Upper lobe of left lung (tissue), 4 donors: ENCODE results near the gene ARPC1B.

Experiments used
- CTCF ChIP-seq, 6 experiments: fragments of 450-650 bp in 4 of 6; fragments of 200-600 bp in 2 of 6; sonication (generic) in 2 of 6; IDR thresholded peaks; one replicate each; pipeline ENCODE4 v1.5.1; 2016 to 2019; ENCODE audit warnings: antibody characterized with exemption in 6 of 6
- EP300 ChIP-seq, 4 donors: sonication (generic); formaldehyde crosslinking; IDR thresholded peaks; one replicate each; pipeline ENCODE4 v1.5.1; 2017; ENCODE audit warnings: antibody characterized with exemption in 4 of 4, control low read depth in 2 of 4
- POLR2A ChIP-seq, 4 donors: fragments of 450-650 bp; IDR thresholded peaks; one replicate each; pipeline ENCODE4 v1.5.1; 2016 to 2017; ENCODE audit warnings: antibody characterized with exemption in 4 of 4, mild to moderate bottlenecking in 2 of 4
- POLR2AphosphoS5 ChIP-seq, 2 donors: sonication (generic); formaldehyde crosslinking; IDR thresholded peaks; one replicate each; pipeline ENCODE4 v1.5.1; 2017; ENCODE audit warnings: antibody characterized with exemption in 2 of 2

DNA sequence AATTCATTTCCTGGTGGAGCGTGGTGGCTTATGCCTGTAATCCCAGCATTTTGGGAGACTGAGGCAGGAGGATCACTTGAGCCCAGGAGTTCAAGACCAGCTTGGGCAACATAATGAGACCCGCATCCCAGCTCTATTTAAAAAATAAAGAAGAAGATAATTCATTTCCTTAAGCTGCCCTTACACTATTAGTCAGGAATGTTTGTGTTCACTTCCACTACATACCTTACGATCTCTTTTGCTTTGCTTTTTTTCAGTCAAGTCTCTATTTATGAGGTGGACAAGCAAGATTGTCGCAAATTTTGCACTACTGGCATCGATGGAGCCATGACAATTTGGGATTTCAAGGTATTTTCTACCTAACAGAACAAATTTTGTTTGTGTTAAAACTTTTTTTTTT, 11.2 kb upstream of the ARPC1B start:
- TF ChIP-seq CTCF (IDR thresholded peaks at IDR 0.05) (no peak), EP300 (IDR thresholded peaks at IDR 0.05) (no peak), POLR2A (IDR thresholded peaks at IDR 0.05) (no peak), POLR2AphosphoS5 (IDR thresholded peaks at IDR 0.05) (no peak)
